ENCODE measurements around the gene ABLIM2.
A peak's percentile ranks its signal among the peaks of the same experiment; 100 is the strongest.
"Not testable (repeated sequence)": the region's sequence is repeated elsewhere in the genome, so short reads cannot be mapped to it uniquely, and the experiment has no call there.

Gene ABLIM2

GRCh38 chr4:7950301-7951092, 208.1 kb downstream of the ABLIM2 start:
- DNase-seq: no peak

- DNase-seq: no peak
These were observed 208.9 kb downstream of the ABLIM2 start for GRCh38 chr4:7949759-7950158.

GRCh38 chr4:7947927-7948326, 210.7 kb downstream of the ABLIM2 start:
- DNase-seq: no peak

- no peak for DNase-seq
These were observed 212.8 kb downstream of the ABLIM2 start for GRCh38 chr4:7945709-7946380.

- DNase-seq: no peak
These were observed 213.9 kb downstream of the ABLIM2 start for GRCh38 chr4:7944599-7945220.

- DNase-seq: not testable (repeated sequence)
These were observed 214.9 kb downstream of the ABLIM2 start for GRCh38 chr4:7943688-7944087.

GRCh38 chr4:7943211-7943610, 215.4 kb downstream of the ABLIM2 start:
- DNase-seq: no peak

- no peak for DNase-seq
These were observed 216.6 kb downstream of the ABLIM2 start for GRCh38 chr4:7941965-7942496.

GRCh38 chr4:7941111-7941964, 217.3 kb downstream of the ABLIM2 start:
- no peak for DNase-seq

- DNase-seq: peak; percentile 14 to 86
These were observed 219.1 kb downstream of the ABLIM2 start, which contains the start of gene AFAP1 for GRCh38 chr4:7939377-7940108. TSS of gene AFAP1 (minus strand) at chr4:7939861. CDS start at chr4:7872078, 67,783 bp downstream.

GRCh38 chr4:7938609-7939376, 219.8 kb downstream of the ABLIM2 start:
- peak in 1 of 2 experiments; percentile 9 for DNase-seq

GRCh38 chr4:7938266-7938608, 220.4 kb downstream of the ABLIM2 start:
- no peak for DNase-seq

GRCh38 chr4:7937006-7937405, 221.6 kb downstream of the ABLIM2 start:
- DNase-seq: no peak

- DNase-seq: no peak
These were observed 224.7 kb downstream of the ABLIM2 start for GRCh38 chr4:7933651-7934510.

- DNase-seq: no peak
These were observed 226.3 kb downstream of the ABLIM2 start for GRCh38 chr4:7932287-7932686.

- no peak for DNase-seq
These were observed 229.3 kb downstream of the ABLIM2 start for GRCh38 chr4:7929118-7929951.

GRCh38 chr4:7928711-7929110, 229.9 kb downstream of the ABLIM2 start:
- no peak for DNase-seq

- DNase-seq: no peak
These were observed 231.8 kb downstream of the ABLIM2 start for GRCh38 chr4:7926822-7927221.

- no peak for DNase-seq
These were observed 234.0 kb downstream of the ABLIM2 start for GRCh38 chr4:7924570-7924969.
